NB4 (cell line): Measurements from ENCODE around the gene WLS.

Source experiments
- DNase-seq: peaks from one replicate; pipeline ENCODE4 v3.0.0; 2010; ENCODE audit warnings: low read depth
- H3K4me3 ChIP-seq: one replicate; pipeline ENCODE4 v1.5.1; 2011; ENCODE audit warnings: mild to moderate bottlenecking, low read depth, low read length, moderate library complexity
- MYC ChIP-seq: IDR thresholded peaks from 2 replicates; pipeline ENCODE4 v1.6.1; 2011; ENCODE audit warnings: low read depth, low read length
- POLR2A ChIP-seq: IDR thresholded peaks from 2 replicates; pipeline ENCODE4 v1.6.1; 2011; ENCODE audit warnings: mild to moderate bottlenecking; ENCODE audit not compliant: insufficient read length; ENCODE audit errors: extremely low read depth
- TF ChIP-seq, protein P1 (sequence below): IDR thresholded peaks from 2 replicates; pipeline ENCODE4 v1.6.1; 2011; ENCODE audit warnings: low read depth, low read length
- TF ChIP-seq, protein P2 (sequence below): IDR thresholded peaks from one replicate; pipeline ENCODE4 v1.5.1; 2012; ENCODE audit warnings: low read depth, low read length

WLS gene

GRCh38 chr1:68218490-68218889 is 13.8 kb downstream of the WLS start:
- TF ChIP-seq, protein P1, sequence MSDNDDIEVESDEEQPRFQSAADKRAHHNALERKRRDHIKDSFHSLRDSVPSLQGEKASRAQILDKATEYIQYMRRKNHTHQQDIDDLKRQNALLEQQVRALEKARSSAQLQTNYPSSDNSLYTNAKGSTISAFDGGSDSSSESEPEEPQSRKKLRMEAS: no peak
- TF ChIP-seq MYC: no peak
- no peak overlapping the region for H3K4me3 ChIP-seq
- no peak for DNase-seq

GRCh38 chr1:68217618-68218017 is 14.7 kb downstream of the WLS start:
- TF ChIP-seq, protein P2, sequence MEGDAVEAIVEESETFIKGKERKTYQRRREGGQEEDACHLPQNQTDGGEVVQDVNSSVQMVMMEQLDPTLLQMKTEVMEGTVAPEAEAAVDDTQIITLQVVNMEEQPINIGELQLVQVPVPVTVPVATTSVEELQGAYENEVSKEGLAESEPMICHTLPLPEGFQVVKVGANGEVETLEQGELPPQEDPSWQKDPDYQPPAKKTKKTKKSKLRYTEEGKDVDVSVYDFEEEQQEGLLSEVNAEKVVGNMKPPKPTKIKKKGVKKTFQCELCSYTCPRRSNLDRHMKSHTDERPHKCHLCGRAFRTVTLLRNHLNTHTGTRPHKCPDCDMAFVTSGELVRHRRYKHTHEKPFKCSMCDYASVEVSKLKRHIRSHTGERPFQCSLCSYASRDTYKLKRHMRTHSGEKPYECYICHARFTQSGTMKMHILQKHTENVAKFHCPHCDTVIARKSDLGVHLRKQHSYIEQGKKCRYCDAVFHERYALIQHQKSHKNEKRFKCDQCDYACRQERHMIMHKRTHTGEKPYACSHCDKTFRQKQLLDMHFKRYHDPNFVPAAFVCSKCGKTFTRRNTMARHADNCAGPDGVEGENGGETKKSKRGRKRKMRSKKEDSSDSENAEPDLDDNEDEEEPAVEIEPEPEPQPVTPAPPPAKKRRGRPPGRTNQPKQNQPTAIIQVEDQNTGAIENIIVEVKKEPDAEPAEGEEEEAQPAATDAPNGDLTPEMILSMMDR: no peak
- TF ChIP-seq POLR2A: no peak
- no peak for TF ChIP-seq MYC
- TF ChIP-seq, protein P1: no peak
- H3K4me3 ChIP-seq: no peak overlapping the region
- DNase-seq: no peak

- DNase-seq: no peak
- no peak overlapping the region for H3K4me3 ChIP-seq
- no peak for TF ChIP-seq MYC
- TF ChIP-seq, protein P1: no peak
- TF ChIP-seq, protein P2: no peak
- no peak for TF ChIP-seq POLR2A
Measured at GRCh38 chr1:68217060-68217554, 15.2 kb downstream of the WLS start.

- TF ChIP-seq, protein P2: no peak
- TF ChIP-seq POLR2A (no peak), MYC (no peak)
- TF ChIP-seq, protein P1: no peak
- no peak overlapping the region for H3K4me3 ChIP-seq
- DNase-seq: no peak
Measured at GRCh38 chr1:68216089-68216772, 16.1 kb downstream of the WLS start.

- no peak for DNase-seq
- TF ChIP-seq, protein P1: no peak
- TF ChIP-seq, protein P2: no peak
- TF ChIP-seq POLR2A (no peak), MYC (no peak)
- no peak overlapping the region for H3K4me3 ChIP-seq
Measured at GRCh38 chr1:68213843-68214242, 18.5 kb downstream of the WLS start.

- DNase-seq: no peak
- H3K4me3 ChIP-seq: no peak overlapping the region
- TF ChIP-seq MYC: no peak
- TF ChIP-seq, protein P1: no peak
- TF ChIP-seq, protein P2: no peak
Measured at GRCh38 chr1:68211761-68212380, 20.5 kb downstream of the WLS start.
